Measurements from ENCODE around the gene CALD1. TPM values are rescaled to one million over a fixed set of nuclear protein-coding genes. Genes with fewer than 3 reads are reported as not detected.
A peak's percentile ranks its signal among the peaks of the same experiment; 100 is the strongest.

The CALD1 gene
- total RNA-seq, 1 experiment from 2014 or later, result 107 TPM

DNA sequence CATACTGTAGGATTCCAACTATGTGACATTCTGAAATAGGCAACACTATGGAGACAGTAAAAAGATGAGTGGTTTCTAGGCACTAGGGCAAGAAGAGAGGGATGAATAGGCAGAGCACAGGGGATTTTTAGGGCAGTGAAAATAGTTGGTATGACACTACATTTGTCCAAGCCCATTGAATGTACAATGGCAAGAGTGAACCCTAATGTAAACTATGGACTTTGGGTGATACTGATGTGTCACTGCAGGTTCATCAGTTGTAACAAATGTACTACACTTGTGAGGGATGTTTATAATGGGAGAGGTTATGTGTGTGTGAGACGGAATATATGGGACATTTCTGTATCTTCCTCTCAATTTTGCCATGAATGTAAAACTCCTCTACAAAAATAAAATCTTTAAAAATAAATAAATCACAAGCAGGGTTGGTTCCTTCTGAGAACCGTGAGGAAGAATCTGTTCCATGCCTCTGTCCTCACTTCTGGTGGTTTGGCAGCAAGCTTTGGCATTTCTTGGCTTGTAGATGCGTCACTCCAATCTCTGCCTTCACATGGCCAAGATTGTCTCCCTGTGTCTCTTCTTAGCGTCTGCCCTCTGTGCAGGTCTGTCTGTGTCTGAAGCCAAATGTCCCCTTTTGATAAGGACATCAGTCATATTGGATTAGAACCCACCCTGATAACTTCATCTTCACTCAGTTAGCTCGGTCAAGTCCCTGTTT lies 123.8 kb downstream of the CALD1 start:
- H2BK5ac ChIP-seq (ENCODE audit: insufficient read length, low read length), result no peak overlapping the region
- no peak overlapping the region for H4K91ac ChIP-seq (ENCODE audit: insufficient read length, low read depth, low read length)
- TF ChIP-seq CTCF (conservative IDR thresholded peaks at IDR 0.05), result no peak
- no peak overlapping the region for H3K56ac ChIP-seq (ENCODE audit: insufficient read length, low read depth, low read length)
- no peak overlapping the region for H2BK12ac ChIP-seq (ENCODE audit: insufficient read length, low read depth, low read length)
- no peak overlapping the region for H3K18ac ChIP-seq (ENCODE audit: insufficient read length, low read depth, low read length)
- H3K9ac ChIP-seq (ENCODE audit: extremely low read depth, insufficient read length, low read length), result no peak overlapping the region
- H3K79me1 ChIP-seq (ENCODE audit: insufficient read depth, low read depth, low read length, poor library complexity, severe bottlenecking), result no peaks in the 10 kb centered on the region
- H3K4ac ChIP-seq (ENCODE audit: low read depth, low read length), result no peak overlapping the region
- H3K14ac ChIP-seq (ENCODE audit: insufficient read depth, low read length), result no peak overlapping the region
- no peak overlapping the region for H3K23ac ChIP-seq (ENCODE audit: insufficient read length, low read depth, low read length)
- Mint-ChIP-seq H3K27ac (peak overlapping the region in 1 of 3 experiments; percentile 72; a peak in 1 of 7 replicates), H3K9me3 (no peaks in the 10 kb centered on the region), H3K36me3 (ENCODE audit: insufficient read depth in 1 of 3, low read depth in 3 of 3) (peaks cover 0 to 5% (median 0%) of the 10 kb centered on the region in 3 experiments; a peak in 2 of 7 replicates), H3K4me3 (no peak overlapping the region), H3K4me1 (peaks cover 12 to 18% of the 10 kb centered on the region in 2 experiments), H3K27me3 (ENCODE audit: low read depth) (no peaks in the 10 kb centered on the region)
- H3K9me3 ChIP-seq (ENCODE audit: control insufficient read depth, low read depth, low read length), result no peaks in the 10 kb centered on the region
- H2AFZ ChIP-seq (ENCODE audit: low read length), result no peak overlapping the region
- H3K27me3 ChIP-seq (ENCODE audit: insufficient read depth, low read length), result no peaks in the 10 kb centered on the region
- H4K5ac ChIP-seq (ENCODE audit: insufficient read length, low read depth, low read length), result no peak overlapping the region
- no CpG with 5 or more reads among the region's 5 CpGs for WGBS (ENCODE audit: extremely low coverage, insufficient read length, low lambda C conversion rate)
- no peak overlapping the region for H2BK20ac ChIP-seq (ENCODE audit: low read depth, low read length, poor library complexity, severe bottlenecking)
- H2AK5ac ChIP-seq (ENCODE audit: insufficient read length, low read length), result no peak overlapping the region
- H4K20me1 ChIP-seq (ENCODE audit: control insufficient read depth, insufficient read depth, insufficient read length), result no peaks in the 10 kb centered on the region
- no peak for DNase-seq
- H3K23me2 ChIP-seq (ENCODE audit: insufficient read length, low read depth, low read length, poor library complexity, severe bottlenecking), result no peaks in the 10 kb centered on the region
- no peak overlapping the region for H3K27ac ChIP-seq (ENCODE audit: insufficient read length, low read depth, low read length)
- no peak overlapping the region for H2BK15ac ChIP-seq (ENCODE audit: low read depth, low read length)
- no peak overlapping the region for H3T11ph ChIP-seq (ENCODE audit: low read length)
- H2BK120ac ChIP-seq (ENCODE audit: low read depth, low read length, poor library complexity, severe bottlenecking), result no peak overlapping the region
- no peak overlapping the region for H3K4me2 ChIP-seq (ENCODE audit: insufficient read depth, insufficient read length, low read length)
- no peak overlapping the region for H4K8ac ChIP-seq (replicated peaks; ENCODE audit: insufficient read length, low read depth, low read length)
- H3K4me1 ChIP-seq (ENCODE audit: insufficient read depth, low read length), result 0 out of 2 replicates have a peak, but pooled peaks cover 2% of the 10 kb centered on the region
- no peaks in the 10 kb centered on the region; the same call in 1 of the 2 replicates for H3K79me2 ChIP-seq (ENCODE audit: insufficient read depth, low read length)

All from H9 (cell line).